Stomach (tissue), 9 donors: ENCODE data around the gene F10. TPM values are rescaled to one million over a fixed set of nuclear protein-coding genes. Genes with fewer than 3 reads are reported as not detected.
"Not testable (repeated sequence)": the region's sequence is repeated elsewhere in the genome, so short reads cannot be mapped to it uniquely, and the experiment has no call there.

Experiments
- DNase-seq, 2 donors: peaks; one replicate each; pipeline versions ENCODE4 v3.0.0 to v3.0.0-alpha.2; 2013 to 2019
- H3K27ac ChIP-seq, 5 donors: fragments of 200-600 bp in 4 of 5; sonication (generic) in 4 of 5; one replicate each; pipeline ENCODE4 v1.5.1; 2013 to 2019; ENCODE audit warnings: mild to moderate bottlenecking in 1 of 5, moderate library complexity in 1 of 5
- H3K27me3 ChIP-seq, 3 donors: fragments of 200-600 bp; sonication (generic); one replicate each; pipeline ENCODE4 v1.5.1; 2017 to 2019; ENCODE audit warnings: mixed run types in 1 of 3
- H3K36me3 ChIP-seq, 4 donors: fragments of 200-600 bp; sonication (generic); 1 replicate in 3 of 4; 2 replicates in 1 of 4; pipeline ENCODE4 v1.5.1; 2016 to 2019
- H3K4me1 ChIP-seq, 4 donors: fragments of 200-600 bp; sonication (generic); one replicate each; pipeline ENCODE4 v1.5.1; 2016 to 2019
- H3K4me3 ChIP-seq, 4 donors: fragments of 200-600 bp; sonication (generic) in 3 of 4; one replicate each; pipeline ENCODE4 v1.5.1; 2016 to 2019; ENCODE audit warnings: mild to moderate bottlenecking in 1 of 4
- H3K9me3 ChIP-seq, 4 donors: fragments of 200-600 bp; sonication (generic); one replicate each; pipeline ENCODE4 v1.5.1; 2016 to 2019
- EP300 ChIP-seq: sonication (generic); formaldehyde crosslinking; IDR thresholded peaks from one replicate; pipeline ENCODE4 v1.6.1; 2017; ENCODE audit warnings: antibody characterized with exemption
- POLR2A ChIP-seq, 4 donors: fragments of 450-650 bp; IDR thresholded peaks; one replicate each; pipeline ENCODE4 v1.6.1; 2016; ENCODE audit warnings: antibody characterized with exemption in 4 of 4, control low read depth in 2 of 4, mild to moderate bottlenecking in 1 of 4, moderate library complexity in 1 of 4
- POLR2AphosphoS5 ChIP-seq, 3 donors: sonication (generic); formaldehyde crosslinking; IDR thresholded peaks; one replicate each; pipeline ENCODE4 v1.6.1; 2016; ENCODE audit warnings: antibody characterized with exemption in 3 of 3
- WGBS, 5 donors: extraction: QIAGEN DNeasy Blood & Tissue Kit in 3 of 5; methylation state at CpG; one replicate each; pipeline versions ENCODE4 v1.1.5 to v1.1.7; 2013 to 2018; 5-methylcytosine and 5-hydroxymethylcytosine counted together
- intact Hi-C: fragments of 100-400 bp; cut with DNase I; formaldehyde crosslinking; loops from one replicate; pipeline ENCODE4 v1.15.1; 2023; ENCODE audit warnings: low total_unique reads
- polyA plus RNA-seq, 3 donors: library from polyadenylated mRNA; stranded (reverse); fragments of 200-250 nt; gene quantifications; one replicate each; pipeline ENCODE4 v1.2.3, GENCODE V29; 2013
- total RNA-seq, 5 donors: library from RNA; depleted of rRNA; stranded (reverse); fragments of >200 nt; gene quantifications; one replicate each; pipeline versions ENCODE4 v1.1.0 to v1.2.3, GENCODE V29; 2014 to 2016
- TF ChIP-seq, protein P1 (sequence below), 7 experiments: fragments of 450-650 bp in 4 of 7; fragments of 200-600 bp in 3 of 7; sonication (generic) in 3 of 7; IDR thresholded peaks; one replicate each; pipeline ENCODE4 v1.5.1; 2016 to 2019; ENCODE audit warnings: antibody characterized with exemption in 7 of 7, control low read depth in 2 of 7, mild to moderate bottlenecking in 1 of 7
- donor health status: healthy with polysubstance abuse.
- donor health status: Bipolar disorder and iron deficiency.
- donor health status: healthy.

The F10 gene
- total and polyA plus RNA-seq, 8 donors = 0.45 to 14.9 (median 3.3) TPM; not detected in 2

DNA sequence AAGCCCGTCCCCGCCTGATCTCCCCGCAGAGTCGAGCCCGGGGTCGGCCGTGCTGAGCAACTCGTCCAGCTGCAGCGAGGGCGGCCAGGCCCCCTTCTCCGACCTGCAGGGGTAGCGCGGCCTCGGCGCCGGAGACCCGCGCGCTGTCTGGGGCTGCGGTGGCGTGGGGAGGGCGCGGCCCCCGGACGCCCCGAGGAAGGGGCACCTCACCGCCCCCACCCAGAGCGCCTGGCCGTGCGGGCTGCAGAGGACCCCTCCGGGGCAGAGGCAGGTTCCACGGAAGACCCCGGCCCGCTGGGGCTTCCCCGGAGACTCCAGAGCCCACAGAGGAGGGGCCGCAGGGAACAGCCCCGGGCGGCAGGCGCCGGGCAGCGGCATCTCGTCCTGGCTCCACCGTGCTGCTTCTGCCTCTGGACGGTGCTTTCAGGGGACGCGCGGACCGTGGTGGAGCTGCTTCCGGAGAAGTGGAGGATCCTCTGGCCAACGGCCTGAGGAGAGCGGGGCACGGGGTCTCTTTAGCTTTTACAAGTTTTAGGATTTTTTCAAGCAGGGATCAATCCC, 25.8 kb upstream of the F10 start:
- Histone ChIP-seq H3K36me3 (peaks cover 0 to 27% (median 16%) of the 10 kb centered on the region in 4 donors), H3K27me3 (peaks cover 0 to 34% (median 0%) of the 10 kb centered on the region in 3 donors), H3K4me1 (no peaks in the 10 kb centered on the region), H3K9me3 (no peaks in the 10 kb centered on the region), H3K27ac (no peak overlapping the region), H3K4me3 (no peak overlapping the region)
- intact Hi-C loops = no loop called here
- DNase-seq = no peak
- TF ChIP-seq, protein P1, sequence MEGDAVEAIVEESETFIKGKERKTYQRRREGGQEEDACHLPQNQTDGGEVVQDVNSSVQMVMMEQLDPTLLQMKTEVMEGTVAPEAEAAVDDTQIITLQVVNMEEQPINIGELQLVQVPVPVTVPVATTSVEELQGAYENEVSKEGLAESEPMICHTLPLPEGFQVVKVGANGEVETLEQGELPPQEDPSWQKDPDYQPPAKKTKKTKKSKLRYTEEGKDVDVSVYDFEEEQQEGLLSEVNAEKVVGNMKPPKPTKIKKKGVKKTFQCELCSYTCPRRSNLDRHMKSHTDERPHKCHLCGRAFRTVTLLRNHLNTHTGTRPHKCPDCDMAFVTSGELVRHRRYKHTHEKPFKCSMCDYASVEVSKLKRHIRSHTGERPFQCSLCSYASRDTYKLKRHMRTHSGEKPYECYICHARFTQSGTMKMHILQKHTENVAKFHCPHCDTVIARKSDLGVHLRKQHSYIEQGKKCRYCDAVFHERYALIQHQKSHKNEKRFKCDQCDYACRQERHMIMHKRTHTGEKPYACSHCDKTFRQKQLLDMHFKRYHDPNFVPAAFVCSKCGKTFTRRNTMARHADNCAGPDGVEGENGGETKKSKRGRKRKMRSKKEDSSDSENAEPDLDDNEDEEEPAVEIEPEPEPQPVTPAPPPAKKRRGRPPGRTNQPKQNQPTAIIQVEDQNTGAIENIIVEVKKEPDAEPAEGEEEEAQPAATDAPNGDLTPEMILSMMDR (IDR thresholded peaks at IDR 0.05) = no peak
- TF ChIP-seq POLR2AphosphoS5 (IDR thresholded peaks at IDR 0.05) (no peak), POLR2A (IDR thresholded peaks at IDR 0.05) (no peak), EP300 (no peak)
- 85 to 94% (median 93%) methylated on average over 11 to 52 of the region's 52 CpGs for WGBS, 5 donors

DNA sequence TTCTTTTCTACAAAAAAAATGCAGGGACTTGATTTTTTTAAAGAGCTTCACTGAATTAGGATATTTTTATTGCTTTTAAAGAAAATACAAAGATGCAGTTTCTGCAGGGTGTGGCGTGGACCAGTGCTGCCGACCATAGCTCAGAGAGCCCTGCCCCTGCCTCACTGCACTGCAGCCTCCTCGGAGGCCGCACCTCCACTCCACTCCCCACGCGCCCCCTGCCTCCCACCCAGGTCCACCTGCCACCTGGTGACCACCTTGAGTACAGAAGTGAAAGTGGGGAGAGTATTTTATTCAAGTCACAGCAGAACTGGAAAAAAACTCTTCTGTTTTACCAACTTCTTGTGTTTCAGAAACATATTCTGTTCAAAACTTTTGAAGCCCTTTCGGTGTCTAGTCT, 24.9 kb upstream of the F10 start:
- Histone ChIP-seq H3K27me3 (peaks cover 0 to 34% (median 0%) of the 10 kb centered on the region in 3 donors), H3K4me1 (no peaks in the 10 kb centered on the region), H3K4me3 (no peak overlapping the region), H3K9me3 (no peaks in the 10 kb centered on the region), H3K36me3 (peaks cover 0 to 26% (median 16%) of the 10 kb centered on the region in 4 donors), H3K27ac (no peak overlapping the region)
- DNase-seq = no peak
- TF ChIP-seq, protein P1 (IDR thresholded peaks at IDR 0.05) = no peak
- TF ChIP-seq POLR2A (IDR thresholded peaks at IDR 0.05) (no peak), EP300 (no peak), POLR2AphosphoS5 (IDR thresholded peaks at IDR 0.05) (no peak)
- WGBS, 5 donors = 83 to 91% (median 88%) methylated on average over 7 of the region's 7 CpGs
- intact Hi-C loops = no loop called here

DNA sequence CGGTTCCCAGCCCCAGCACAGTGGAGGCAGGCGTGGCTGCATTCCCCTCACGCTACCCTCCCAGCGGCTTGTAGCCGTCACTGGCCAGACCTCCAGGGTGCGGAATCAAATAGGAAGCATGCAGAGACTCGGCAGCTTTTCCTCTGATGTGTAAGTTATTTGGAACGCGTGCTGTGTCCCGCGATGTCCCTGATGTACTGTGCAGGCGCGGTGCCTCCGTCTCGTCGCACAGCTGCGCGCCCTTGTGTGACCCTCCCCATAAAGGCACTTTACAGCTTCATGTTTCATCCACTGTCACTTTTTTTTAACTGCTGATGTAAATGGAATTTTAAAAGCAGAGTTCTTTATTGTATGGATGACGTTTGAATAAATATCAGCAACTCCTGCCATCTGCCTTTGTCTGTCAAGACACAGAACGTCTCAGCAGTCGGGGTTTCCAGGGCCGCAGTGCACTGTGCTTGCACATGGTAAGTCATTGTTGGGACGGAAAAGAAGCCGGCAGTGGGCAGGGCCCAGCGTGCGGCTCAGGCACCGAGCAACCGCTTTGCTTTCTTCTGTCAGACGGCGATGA, 24.4 kb upstream of the F10 start:
- Histone ChIP-seq H3K27ac (no peak overlapping the region), H3K27me3 (peaks cover 0 to 33% (median 0%) of the 10 kb centered on the region in 3 donors), H3K4me3 (no peak overlapping the region), H3K4me1 (no peaks in the 10 kb centered on the region), H3K9me3 (no peaks in the 10 kb centered on the region), H3K36me3 (peaks cover 0 to 26% (median 16%) of the 10 kb centered on the region in 4 donors)
- peak in 1 of 2 donors; percentile 49 for DNase-seq
- intact Hi-C loops = no loop called here
- TF ChIP-seq POLR2A (IDR thresholded peaks at IDR 0.05) = no peak
- 72 to 76% (median 74%) methylated on average over 30 of the region's 30 CpGs for WGBS, 5 donors

DNA sequence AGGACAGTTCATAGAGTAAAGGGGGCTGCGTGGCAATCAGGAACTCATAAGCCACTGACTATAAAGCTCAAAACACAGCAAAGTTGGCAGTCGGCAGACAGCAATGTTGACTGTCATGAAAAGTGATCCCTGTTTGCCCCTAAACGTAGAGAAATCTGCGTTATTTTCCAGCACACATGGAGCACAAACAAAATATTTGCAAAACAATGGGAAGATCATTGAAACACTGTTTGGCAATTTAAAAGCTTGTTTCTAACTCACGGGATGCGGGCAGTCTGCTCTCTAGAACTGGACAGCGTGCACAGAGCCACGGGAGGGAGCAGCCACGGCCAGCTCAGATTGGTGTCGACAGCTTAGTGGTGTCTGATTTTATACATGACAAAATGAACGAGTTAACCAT, 23.5 kb upstream of the F10 start:
- TF ChIP-seq, protein P1 (IDR thresholded peaks at IDR 0.05) = no peak
- TF ChIP-seq POLR2AphosphoS5 (IDR thresholded peaks at IDR 0.05) (no peak), EP300 (no peak), POLR2A (IDR thresholded peaks at IDR 0.05) (no peak)
- 87 to 91% (median 89%) methylated on average over 11 of the region's 11 CpGs for WGBS, 5 donors
- H3K9me3 ChIP-seq = no peaks in the 10 kb centered on the region
- intact Hi-C loops = no loop called here
- H3K4me3 ChIP-seq = no peak overlapping the region
- peaks cover 0 to 33% (median 0%) of the 10 kb centered on the region in 3 donors for H3K27me3 ChIP-seq
- DNase-seq = no peak
- peaks cover 0 to 26% (median 16%) of the 10 kb centered on the region in 4 donors for H3K36me3 ChIP-seq
- H3K4me1 ChIP-seq = no peaks in the 10 kb centered on the region
- no peak overlapping the region for H3K27ac ChIP-seq

DNA sequence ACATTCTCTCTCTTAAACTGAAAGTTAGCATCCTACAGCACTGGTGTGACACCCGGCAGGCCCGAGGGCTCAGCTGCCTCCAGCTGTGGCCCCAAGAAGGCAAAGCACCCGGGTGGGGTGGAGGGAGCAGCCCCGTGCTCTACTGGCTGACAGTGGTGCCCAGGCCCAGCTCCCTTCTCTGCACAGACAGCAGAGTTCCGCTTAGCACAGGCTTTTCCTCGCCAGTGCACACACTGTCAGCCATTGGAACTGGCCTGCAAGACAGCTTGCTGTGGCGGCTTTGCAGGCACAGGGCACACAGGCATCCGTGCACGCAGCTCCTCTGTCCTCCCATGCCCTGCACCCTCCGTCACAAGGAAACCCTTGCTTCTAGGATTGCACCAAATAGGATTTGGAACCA, 20.3 kb upstream of the F10 start:
- H3K4me3 ChIP-seq, DNase-seq, H3K36me3 ChIP-seq, intact Hi-C loops, H3K9me3 ChIP-seq, H3K27ac ChIP-seq: not testable (repeated sequence)
- WGBS, 5 donors = 64 to 74% (median 64%) methylated on average over 10 of the region's 10 CpGs
- H3K27me3 ChIP-seq = peaks cover 0 to 31% (median 0%) of the 10 kb centered on the region in 3 donors
- H3K4me1 ChIP-seq = peaks cover 0 to 11% (median 5%) of the 10 kb centered on the region in 4 donors
